NCI-H460 (cell line): ENCODE results near the gene KNG1. TPM values are rescaled to one million over a fixed set of nuclear protein-coding genes. Genes with fewer than 3 reads are reported as not detected.

Experiments used
- small RNA-seq, 2 experiments: library from RNA; depleted of rRNA; stranded (forward); fragments of <200 nt; gene quantifications; one replicate each; pipeline ENCODE3, GENCODE V24; 2014
- total RNA-seq: library from RNA; depleted of rRNA; stranded (reverse); fragments of >200 nt; shearing (Covaris generic); gene quantifications from 2 replicates; pipeline ENCODE4 v1.2.3, GENCODE V29; 2014; rRNA removed

The KNG1 gene
- total RNA-seq, 1 experiment from 2014 or later, result not detected

Small RNAs within 50 kb of the gene (small RNA-seq; reads per million reads assigned to genes)
- gene RF00092 (0 reads per million in 2 experiments), gene RNU6-1105P (0 reads per million in 2 experiments), gene SNORA4 (0 reads per million in 2 experiments), gene SNORA63 (0 reads per million in 2 experiments), gene SNORA81 (0 reads per million in 2 experiments), gene SNORD2 (0 reads per million in 2 experiments)

Other genes with a start within 250 kb of the KNG1 start
- gene CRYGS, start 173.0 kb upstream of the KNG1 start, total RNA-seq, result 0.46 and 2.3 TPM in 2 replicates
- 13.3 and 13.6 TPM in 2 replicates for gene TBCCD1, start 150.0 kb upstream of the KNG1 start, total RNA-seq
- gene DNAJB11, start 146.6 kb upstream of the KNG1 start, total RNA-seq, result 60.4 and 66.3 TPM in 2 replicates
- not detected in 2 replicates for gene AHSG, start 104.3 kb upstream of the KNG1 start, total RNA-seq
- not detected in 2 replicates for gene FETUB, start 77.0 kb upstream of the KNG1 start, total RNA-seq
- 0.10 TPM in 1 of 2 replicates, not detected in the other for gene HRG, start 51.3 kb upstream of the KNG1 start, total RNA-seq
- 276 and 323 TPM in 2 replicates for gene EIF4A2, start 66.2 kb downstream of the KNG1 start, total RNA-seq
- 50.3 and 65.4 TPM in 2 replicates for gene RFC4, start 89.1 kb downstream of the KNG1 start, total RNA-seq
- not detected in 2 replicates for gene ADIPOQ, start 125.4 kb downstream of the KNG1 start, total RNA-seq
- gene ST6GAL1, start 213.2 kb downstream of the KNG1 start, total RNA-seq, result 14.0 and 18.8 TPM in 2 replicates